Fibroblast of the aortic adventitia (primary cell): ENCODE results near the gene ALG6. TPM values are rescaled to one million over a fixed set of nuclear protein-coding genes. Genes with fewer than 3 reads are reported as not detected.

Source experiments
- DNase-seq: peaks from one replicate; pipeline ENCODE4 v3.0.0-alpha.2; 2010; ENCODE audit warnings: low read depth
- H3K4me3 ChIP-seq: 2 replicates; pipeline ENCODE4 v1.5.1; 2011; ENCODE audit warnings: low read depth, mild to moderate bottlenecking, control low read depth, low read length, moderate library complexity
- CTCF ChIP-seq: IDR thresholded peaks from 2 replicates; pipeline ENCODE4 v1.5.1; 2011; ENCODE audit warnings: mild to moderate bottlenecking, low read length, control low read depth, inconsistent platforms; ENCODE audit not compliant: insufficient read depth
- total RNA-seq: library from RNA; depleted of rRNA; stranded (reverse); fragments of >200 nt; gene quantifications from 2 replicates; pipeline ENCODE4 v1.2.3, GENCODE V29; 2012; ENCODE audit warnings: low replicate concordance

ALG6 gene
- total RNA-seq: 3.8 and 15.5 TPM in 2 replicates

DNA sequence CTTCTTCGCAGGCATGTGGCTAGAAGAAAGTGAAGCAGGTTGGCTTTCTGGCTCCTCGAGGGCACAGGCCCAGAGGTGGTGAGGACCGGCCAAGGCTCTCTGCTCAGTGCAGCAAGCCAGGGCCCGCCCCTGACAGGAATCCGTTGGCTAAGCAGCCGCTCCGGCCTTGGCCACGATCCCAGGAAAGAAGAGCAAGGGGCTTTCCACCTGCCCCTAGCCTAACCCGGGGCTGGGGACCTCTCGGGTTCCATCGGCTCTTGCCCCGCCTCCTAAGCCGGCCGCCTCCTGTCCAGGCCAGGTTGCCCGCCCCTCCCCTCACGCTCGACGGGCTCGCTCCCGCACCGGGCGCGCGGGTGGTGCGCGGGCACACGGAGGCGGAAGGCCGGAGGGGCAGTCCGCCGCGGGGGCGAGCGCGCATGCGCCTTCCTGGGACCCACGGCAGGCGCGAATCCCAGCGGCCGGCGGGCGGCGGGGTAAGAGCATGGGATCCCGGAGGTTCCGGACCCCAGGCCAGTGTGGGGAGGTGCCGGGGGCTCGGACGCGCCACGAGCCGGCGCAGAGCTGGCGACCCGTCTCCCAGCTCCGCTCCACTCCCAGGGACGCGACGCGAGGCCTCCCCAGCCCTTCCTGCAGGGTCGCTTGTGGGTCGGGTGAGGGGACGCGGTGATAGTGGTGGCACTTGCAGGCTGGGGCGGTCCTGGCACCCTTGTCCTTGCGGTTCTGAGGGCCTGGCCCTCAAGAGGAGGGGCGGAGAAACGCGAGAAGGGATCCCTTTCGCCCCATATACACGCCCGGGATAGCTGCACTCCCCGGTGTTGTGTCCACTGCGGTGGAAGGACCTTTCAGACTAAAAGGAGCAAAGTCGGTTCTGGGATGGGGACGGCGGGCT, at the start of gene ALG6:
ALG6 (plus strand) TSS at position 413 of the 889 bp plus-strand sequence. CDS start 3,351 bp downstream, outside the sequence.
- no peak for TF ChIP-seq CTCF
- peak within 1 kb of the TSS; percentile 97 for H3K4me3 ChIP-seq
- DNase-seq: peak; percentile 86

DNA sequence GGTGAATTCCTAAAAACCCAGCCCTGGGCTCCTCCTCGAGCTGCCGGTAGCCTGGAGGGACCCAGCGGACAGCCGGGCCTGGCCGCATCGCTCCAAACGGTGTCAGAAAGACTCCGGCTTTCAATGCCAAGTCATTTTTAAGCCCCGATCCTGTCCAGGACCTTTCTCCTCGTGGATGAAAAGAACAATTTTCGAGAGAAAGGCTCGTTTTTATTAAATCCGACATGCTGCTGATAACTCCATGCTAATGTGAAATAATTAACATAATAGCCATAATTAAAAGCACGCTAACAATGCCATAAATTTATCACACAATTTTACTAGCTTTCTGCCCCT, 49.6 kb upstream of the ALG6 start:
- no peak overlapping the region for H3K4me3 ChIP-seq
- TF ChIP-seq CTCF: no peak
- no peak for DNase-seq

DNA sequence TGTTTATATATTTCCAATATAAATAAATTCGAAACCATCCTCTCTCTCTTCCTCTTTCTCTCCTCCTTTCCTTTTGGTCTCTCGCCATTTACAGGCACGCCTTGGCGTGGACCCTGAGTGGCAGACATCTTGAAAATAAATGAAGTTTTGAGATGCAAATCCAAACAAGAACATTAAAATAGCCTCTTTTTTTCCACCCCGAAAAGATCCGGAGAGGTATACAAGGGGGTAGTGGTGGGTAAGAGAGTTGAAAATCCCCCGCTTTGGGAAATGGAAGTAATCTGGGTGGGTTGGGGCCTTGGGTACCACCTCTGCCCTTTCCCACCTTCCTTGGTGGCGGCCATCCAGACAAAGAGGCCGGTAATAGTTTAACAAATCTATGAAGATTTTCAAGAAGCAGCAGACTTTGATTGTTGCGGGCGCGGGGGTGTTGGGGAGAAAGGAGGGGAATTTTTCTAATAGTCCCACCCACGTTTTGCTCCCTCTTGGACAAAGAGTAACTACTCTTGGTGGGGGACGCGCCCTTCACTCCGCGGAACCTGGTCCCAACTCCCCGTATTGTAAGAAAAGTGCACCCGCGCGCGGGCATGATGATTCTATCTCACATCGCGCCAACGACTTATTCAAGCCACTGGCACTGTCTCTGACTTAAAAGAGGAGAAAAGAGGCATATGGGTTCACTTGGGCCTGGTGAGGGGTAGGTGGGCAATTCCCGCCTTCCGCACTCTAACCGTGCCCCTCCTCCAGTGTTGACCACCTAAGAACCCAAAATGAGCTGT, 49.0 kb upstream of the ALG6 start:
- H3K4me3 ChIP-seq: no peak overlapping the region
- TF ChIP-seq CTCF: no peak
- no peak for DNase-seq

DNA sequence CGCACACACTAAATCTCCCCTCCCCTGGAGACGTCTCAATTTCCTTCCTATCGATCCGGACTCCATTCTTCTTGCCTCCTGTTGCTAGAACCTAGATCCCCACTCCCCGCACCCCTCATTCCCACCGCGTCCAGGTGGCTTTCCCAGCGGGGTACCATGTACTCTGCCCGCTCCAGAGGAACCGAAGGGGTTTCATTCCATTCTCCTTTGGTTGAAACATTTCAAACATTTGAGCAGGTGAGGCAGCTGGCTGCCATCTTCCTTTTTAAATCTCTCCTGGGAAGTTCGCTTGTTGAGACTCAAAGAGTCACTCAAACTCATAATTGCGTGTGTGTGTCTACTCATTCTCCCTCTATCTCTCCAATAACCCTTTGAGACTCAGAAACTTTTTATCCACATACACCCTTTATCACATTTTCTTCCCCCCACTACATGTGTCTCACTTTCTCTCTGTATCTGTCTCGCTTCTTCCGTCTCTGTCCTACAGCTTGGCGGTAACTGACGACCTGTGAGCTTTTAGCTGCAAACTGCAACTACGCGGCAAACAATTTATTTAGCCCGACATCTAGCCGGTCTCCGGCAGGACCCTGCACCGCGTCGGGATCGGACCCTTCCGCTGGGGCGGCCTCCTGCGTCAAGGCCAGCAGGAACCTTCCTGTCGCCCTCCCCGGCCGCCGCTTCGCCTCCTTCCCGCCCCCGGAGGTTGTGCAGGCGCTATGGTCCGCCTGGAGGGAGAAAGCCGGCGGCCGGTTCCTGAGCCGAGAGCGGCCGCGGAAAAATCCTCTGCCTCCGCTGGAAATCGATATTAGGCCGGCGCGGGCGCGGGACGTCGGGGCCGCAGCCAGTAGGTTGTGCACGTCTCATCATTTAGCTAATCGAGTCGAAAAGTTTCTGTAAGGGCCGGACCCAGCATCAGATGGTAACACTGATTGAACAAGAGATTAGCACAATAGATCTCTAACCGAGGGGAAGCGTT, 48.1 kb upstream of the ALG6 start:
- no peak for TF ChIP-seq CTCF
- no peak overlapping the region for H3K4me3 ChIP-seq
- no peak for DNase-seq

DNA sequence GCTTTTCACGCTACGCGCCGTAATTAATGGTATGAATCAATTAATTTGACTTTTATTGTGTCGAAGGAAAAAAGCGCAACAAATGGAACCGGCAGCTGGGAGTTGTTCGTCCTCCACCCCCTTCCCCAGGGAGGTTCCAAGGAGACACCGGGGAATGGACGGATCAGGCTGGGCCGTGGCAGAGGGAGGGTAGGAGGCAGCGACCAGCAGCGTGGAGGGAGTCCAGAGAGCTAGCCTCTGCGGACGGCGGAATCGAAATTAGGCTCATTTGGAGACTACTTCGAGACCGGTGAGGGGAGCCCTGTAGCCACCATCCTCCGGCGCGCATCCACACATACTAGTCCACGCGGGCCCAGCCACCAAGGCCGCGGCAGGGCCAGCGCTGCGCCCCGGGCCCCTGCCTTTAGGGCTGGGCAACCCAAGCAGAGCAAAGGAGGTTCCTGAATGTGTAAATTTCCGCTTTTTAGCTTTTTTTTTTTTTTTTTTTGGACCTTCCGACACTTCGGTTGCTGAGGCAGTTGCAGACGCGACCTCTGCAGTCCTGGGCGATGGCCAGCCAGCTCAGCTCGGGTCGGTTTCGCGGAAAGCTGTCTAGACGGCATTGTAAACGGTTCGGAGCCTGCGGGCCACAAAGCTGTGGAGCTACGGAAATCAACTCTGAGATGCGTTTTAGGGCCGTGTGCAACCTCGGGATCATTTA, 47.3 kb upstream of the ALG6 start:
- H3K4me3 ChIP-seq: no peak overlapping the region
- no peak for TF ChIP-seq CTCF
- DNase-seq: no peak
